ENCODE measurements around the gene SPSB1.

The SPSB1 gene

DNA sequence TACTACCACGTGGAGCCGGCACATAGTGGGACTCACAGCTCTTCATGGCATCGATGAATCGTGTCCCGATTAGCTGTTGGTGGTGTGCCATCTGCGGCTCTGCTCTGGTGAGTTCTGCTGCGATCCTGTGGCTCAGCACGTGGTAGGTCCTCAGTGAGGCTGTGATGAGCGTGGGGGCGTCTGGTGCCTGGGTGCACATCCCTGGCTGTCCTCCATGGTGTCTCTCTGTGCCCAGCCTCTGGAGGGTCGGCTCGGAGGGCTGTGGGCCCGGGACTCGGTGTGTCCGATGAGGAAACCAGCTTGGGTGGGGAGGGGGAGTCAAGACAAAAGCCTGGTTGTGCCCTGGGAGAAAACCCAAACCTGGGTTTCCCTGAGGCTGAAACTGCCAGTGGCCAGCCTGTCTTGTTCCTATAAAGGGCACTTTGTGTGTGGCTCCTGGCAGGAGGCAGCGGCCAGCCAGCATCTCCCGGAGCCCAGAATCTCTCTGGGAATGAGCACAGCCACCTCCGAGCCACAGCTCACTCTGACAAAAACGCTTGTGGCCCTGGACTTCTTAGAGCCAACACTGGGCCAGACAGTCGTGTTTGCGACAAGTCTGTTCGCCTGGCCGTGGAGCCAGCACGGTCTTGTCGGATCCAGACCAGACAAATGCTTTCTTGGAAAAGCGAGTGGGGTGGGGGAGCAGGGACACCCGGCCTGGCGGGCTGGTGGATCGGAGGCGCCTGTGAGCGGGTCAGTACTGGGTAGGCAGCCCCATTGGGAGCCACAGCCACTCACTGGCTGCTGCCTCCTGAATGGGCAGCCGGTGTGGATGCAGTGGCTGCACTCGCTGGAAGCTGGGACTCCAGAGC, 31.8 kb downstream of the SPSB1 start:
- no peaks in the 10 kb centered on the region for H3K36me3 ChIP-seq (ENCODE audit: low read depth)
- no peak overlapping the region for H3K4me3 ChIP-seq (ENCODE audit: severe bottlenecking)
- DNase-seq (ENCODE audit: low spot score) (no peak), ATAC-seq (ENCODE audit: low read depth) (no peak)
- no peaks in the 10 kb centered on the region for H3K27me3 ChIP-seq (ENCODE audit: insufficient read depth, poor library complexity, severe bottlenecking)
- no peaks in the 10 kb centered on the region for H3K9me3 ChIP-seq (ENCODE audit: severe bottlenecking)
- no peak overlapping the region for H3K27ac ChIP-seq (ENCODE audit: poor library complexity, severe bottlenecking)
- TF ChIP-seq, protein P1, sequence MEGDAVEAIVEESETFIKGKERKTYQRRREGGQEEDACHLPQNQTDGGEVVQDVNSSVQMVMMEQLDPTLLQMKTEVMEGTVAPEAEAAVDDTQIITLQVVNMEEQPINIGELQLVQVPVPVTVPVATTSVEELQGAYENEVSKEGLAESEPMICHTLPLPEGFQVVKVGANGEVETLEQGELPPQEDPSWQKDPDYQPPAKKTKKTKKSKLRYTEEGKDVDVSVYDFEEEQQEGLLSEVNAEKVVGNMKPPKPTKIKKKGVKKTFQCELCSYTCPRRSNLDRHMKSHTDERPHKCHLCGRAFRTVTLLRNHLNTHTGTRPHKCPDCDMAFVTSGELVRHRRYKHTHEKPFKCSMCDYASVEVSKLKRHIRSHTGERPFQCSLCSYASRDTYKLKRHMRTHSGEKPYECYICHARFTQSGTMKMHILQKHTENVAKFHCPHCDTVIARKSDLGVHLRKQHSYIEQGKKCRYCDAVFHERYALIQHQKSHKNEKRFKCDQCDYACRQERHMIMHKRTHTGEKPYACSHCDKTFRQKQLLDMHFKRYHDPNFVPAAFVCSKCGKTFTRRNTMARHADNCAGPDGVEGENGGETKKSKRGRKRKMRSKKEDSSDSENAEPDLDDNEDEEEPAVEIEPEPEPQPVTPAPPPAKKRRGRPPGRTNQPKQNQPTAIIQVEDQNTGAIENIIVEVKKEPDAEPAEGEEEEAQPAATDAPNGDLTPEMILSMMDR (IDR thresholded peaks at IDR 0.05; ENCODE audit: poor library complexity, severe bottlenecking) = no peak
- peaks cover 16% of the 10 kb centered on the region for H3K4me1 ChIP-seq (ENCODE audit: insufficient read depth, poor library complexity, severe bottlenecking)

DNA sequence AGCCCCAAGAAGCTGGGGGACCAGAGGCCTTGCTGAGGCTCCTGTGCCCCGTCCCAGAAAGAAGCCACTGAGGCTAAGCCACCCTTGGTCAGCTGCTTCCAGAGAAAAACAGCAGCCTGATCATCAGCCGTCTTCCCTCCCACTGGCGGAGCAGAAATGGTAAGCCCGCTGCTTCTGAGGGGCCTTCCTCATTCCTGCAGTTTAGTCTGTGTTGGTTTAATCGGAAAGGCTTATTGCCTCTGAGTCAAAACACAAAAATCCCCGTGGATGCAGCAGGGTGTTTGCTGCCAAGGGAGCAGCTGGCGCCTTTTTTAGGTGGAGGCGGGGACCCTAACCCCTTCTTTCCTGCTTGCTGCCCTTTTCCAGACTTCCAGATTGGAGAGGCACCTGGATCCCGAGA, 33.9 kb downstream of the SPSB1 start:
- TF ChIP-seq, protein P1 (IDR thresholded peaks at IDR 0.05; ENCODE audit: poor library complexity, severe bottlenecking) = no peak
- no peak overlapping the region for H3K4me3 ChIP-seq (ENCODE audit: severe bottlenecking)
- DNase-seq (ENCODE audit: low spot score) = no peak
- no peaks in the 10 kb centered on the region for H3K27me3 ChIP-seq (ENCODE audit: insufficient read depth, poor library complexity, severe bottlenecking)
- H3K36me3 ChIP-seq (ENCODE audit: low read depth) = no peaks in the 10 kb centered on the region
- ATAC-seq (ENCODE audit: low read depth) = no peak
- H3K9me3 ChIP-seq (ENCODE audit: severe bottlenecking) = no peaks in the 10 kb centered on the region
- no peak overlapping the region for H3K27ac ChIP-seq (ENCODE audit: poor library complexity, severe bottlenecking)
- H3K4me1 ChIP-seq (ENCODE audit: insufficient read depth, poor library complexity, severe bottlenecking) = peaks cover 6% of the 10 kb centered on the region

DNA sequence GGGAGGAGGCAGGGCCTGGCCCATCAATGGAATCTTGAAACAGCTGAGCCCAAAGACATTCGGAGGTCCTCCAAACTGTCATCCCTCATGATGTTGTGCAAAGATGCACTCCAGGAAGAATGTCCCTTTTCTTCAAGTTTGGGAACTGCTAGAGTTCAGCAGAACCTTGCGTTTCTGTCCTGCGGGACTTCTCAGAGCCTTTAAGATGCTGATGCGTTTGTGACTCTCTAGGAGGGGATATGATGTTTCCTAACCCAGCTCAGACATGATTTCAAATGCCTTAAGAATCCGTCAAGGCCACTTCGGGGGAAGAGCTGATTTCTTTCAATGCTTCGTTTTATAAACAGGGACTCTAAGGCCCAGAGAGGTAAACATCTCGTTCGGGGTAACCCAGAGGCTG, 35.5 kb downstream of the SPSB1 start:
- Histone ChIP-seq H3K27me3 (ENCODE audit: insufficient read depth, poor library complexity, severe bottlenecking) (no peaks in the 10 kb centered on the region), H3K9me3 (ENCODE audit: severe bottlenecking) (no peaks in the 10 kb centered on the region), H3K4me1 (ENCODE audit: insufficient read depth, poor library complexity, severe bottlenecking) (peaks cover 4% of the 10 kb centered on the region), H3K36me3 (ENCODE audit: low read depth) (no peaks in the 10 kb centered on the region), H3K4me3 (ENCODE audit: severe bottlenecking) (no peak overlapping the region), H3K27ac (ENCODE audit: poor library complexity, severe bottlenecking) (no peak overlapping the region)
- no peak for DNase-seq (ENCODE audit: low spot score)
- no peak for ATAC-seq (ENCODE audit: low read depth)
- TF ChIP-seq, protein P1 (IDR thresholded peaks at IDR 0.05; ENCODE audit: poor library complexity, severe bottlenecking) = no peak

DNA sequence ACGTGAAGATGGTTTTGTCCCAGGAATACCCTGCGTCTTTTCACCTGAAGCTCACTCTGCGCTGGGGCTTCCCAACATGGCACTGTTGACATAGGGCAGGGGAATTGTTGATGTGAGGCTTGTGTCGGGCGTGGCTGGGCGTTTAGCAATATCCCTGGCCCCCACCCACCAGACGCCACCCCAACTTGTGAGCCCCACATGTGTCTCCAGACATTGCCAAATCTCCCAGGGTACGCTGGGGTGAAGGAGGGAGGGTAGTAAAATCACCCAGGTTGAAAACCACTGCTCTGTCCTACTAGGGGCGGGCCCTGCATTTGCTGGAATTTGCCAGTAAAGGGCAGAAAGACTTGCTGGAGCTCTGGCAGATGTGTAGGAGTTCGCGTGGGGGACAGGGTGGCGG, 36.0 kb downstream of the SPSB1 start:
- Histone ChIP-seq H3K27me3 (ENCODE audit: insufficient read depth, poor library complexity, severe bottlenecking) (no peaks in the 10 kb centered on the region), H3K27ac (ENCODE audit: poor library complexity, severe bottlenecking) (no peak overlapping the region), H3K4me1 (ENCODE audit: insufficient read depth, poor library complexity, severe bottlenecking) (peaks cover 4% of the 10 kb centered on the region), H3K36me3 (ENCODE audit: low read depth) (no peaks in the 10 kb centered on the region), H3K9me3 (ENCODE audit: severe bottlenecking) (no peaks in the 10 kb centered on the region), H3K4me3 (ENCODE audit: severe bottlenecking) (no peak overlapping the region)
- DNase-seq (ENCODE audit: low spot score) = no peak
- TF ChIP-seq, protein P1 (IDR thresholded peaks at IDR 0.05; ENCODE audit: poor library complexity, severe bottlenecking) = no peak
- ATAC-seq (ENCODE audit: low read depth) = no peak

DNA sequence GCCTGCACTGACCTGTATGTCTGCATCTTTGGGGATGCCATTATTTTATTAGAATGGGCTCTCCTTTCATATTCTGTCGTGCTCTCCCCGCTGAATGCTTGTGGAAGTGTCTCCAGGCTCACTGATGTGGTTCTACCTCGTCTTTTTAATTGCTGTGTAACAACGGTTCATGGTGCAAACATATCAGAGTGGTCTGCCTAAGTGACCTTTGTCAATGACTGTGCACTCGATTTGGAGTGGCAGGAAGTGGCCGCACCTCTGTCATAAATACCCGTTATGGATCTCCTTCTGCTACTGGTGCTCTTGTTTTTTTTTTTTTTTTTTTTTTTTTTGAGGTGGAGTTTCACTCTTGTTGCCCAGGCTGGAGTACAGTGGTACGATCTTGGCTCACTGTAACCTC, 38.3 kb downstream of the SPSB1 start:
- H3K4me1 ChIP-seq (ENCODE audit: insufficient read depth, poor library complexity, severe bottlenecking) = peaks cover 4% of the 10 kb centered on the region
- ATAC-seq (ENCODE audit: low read depth) (no peak), DNase-seq (ENCODE audit: low spot score) (no peak)
- no peaks in the 10 kb centered on the region for H3K9me3 ChIP-seq (ENCODE audit: severe bottlenecking)
- H3K27ac ChIP-seq (ENCODE audit: poor library complexity, severe bottlenecking) = peak overlapping the region; percentile 18
- TF ChIP-seq, protein P1 (IDR thresholded peaks at IDR 0.05; ENCODE audit: poor library complexity, severe bottlenecking) = no peak
- no peak overlapping the region for H3K4me3 ChIP-seq (ENCODE audit: severe bottlenecking)
- no peaks in the 10 kb centered on the region for H3K27me3 ChIP-seq (ENCODE audit: insufficient read depth, poor library complexity, severe bottlenecking)
- no peaks in the 10 kb centered on the region for H3K36me3 ChIP-seq (ENCODE audit: low read depth)
